ENCODE measurements around the gene PYGB.

The PYGB gene

GRCh38 chr20:25283221-25283951 lies 35.5 kb downstream of the PYGB start:
- no peak for DNase-seq

- no peak for DNase-seq
These were observed 36.3 kb downstream of the PYGB start for GRCh38 chr20:25284131-25284601.

- no peak for DNase-seq
These were observed 37.3 kb downstream of the PYGB start for GRCh38 chr20:25285091-25285647.

GRCh38 chr20:25285856-25286798 lies 38.2 kb downstream of the PYGB start:
- DNase-seq: no peak

GRCh38 chr20:25286917-25287316 lies 39.0 kb downstream of the PYGB start:
- no peak for DNase-seq

- DNase-seq: no peak
These were observed 39.9 kb downstream of the PYGB start for GRCh38 chr20:25287631-25288290.

GRCh38 chr20:25288291-25289181 lies 40.7 kb downstream of the PYGB start:
- no peak for DNase-seq

- DNase-seq: no peak
These were observed 42.2 kb downstream of the PYGB start for GRCh38 chr20:25289886-25290597.

GRCh38 chr20:25290646-25291431 lies 43.0 kb downstream of the PYGB start:
- no peak for DNase-seq

- no peak for DNase-seq
These were observed 43.7 kb downstream of the PYGB start for GRCh38 chr20:25291432-25292133.

GRCh38 chr20:25292176-25292891 lies 44.4 kb downstream of the PYGB start:
- DNase-seq: no peak

- DNase-seq: no peak
These were observed 45.6 kb downstream of the PYGB start for GRCh38 chr20:25293507-25293906.

- DNase-seq: no peak
These were observed 46.1 kb downstream of the PYGB start for GRCh38 chr20:25293910-25294458.

GRCh38 chr20:25294459-25295385 lies 46.8 kb downstream of the PYGB start:
- DNase-seq: peak; percentile 53

GRCh38 chr20:25295386-25296093 lies 47.7 kb downstream of the PYGB start:
- DNase-seq: no peak

Data from activated CD4-positive, alpha-beta T cell treated with anti-CD3 and anti-CD28 coated beads, Interleukin-2, amount 50 U/mL, for 16 hours (primary cell).